ENCODE results near the gene TNNT3.
"Not testable (repeated sequence)": the region's sequence is repeated elsewhere in the genome, so short reads cannot be mapped to it uniquely, and the experiment has no call there.

The TNNT3 gene

DNA sequence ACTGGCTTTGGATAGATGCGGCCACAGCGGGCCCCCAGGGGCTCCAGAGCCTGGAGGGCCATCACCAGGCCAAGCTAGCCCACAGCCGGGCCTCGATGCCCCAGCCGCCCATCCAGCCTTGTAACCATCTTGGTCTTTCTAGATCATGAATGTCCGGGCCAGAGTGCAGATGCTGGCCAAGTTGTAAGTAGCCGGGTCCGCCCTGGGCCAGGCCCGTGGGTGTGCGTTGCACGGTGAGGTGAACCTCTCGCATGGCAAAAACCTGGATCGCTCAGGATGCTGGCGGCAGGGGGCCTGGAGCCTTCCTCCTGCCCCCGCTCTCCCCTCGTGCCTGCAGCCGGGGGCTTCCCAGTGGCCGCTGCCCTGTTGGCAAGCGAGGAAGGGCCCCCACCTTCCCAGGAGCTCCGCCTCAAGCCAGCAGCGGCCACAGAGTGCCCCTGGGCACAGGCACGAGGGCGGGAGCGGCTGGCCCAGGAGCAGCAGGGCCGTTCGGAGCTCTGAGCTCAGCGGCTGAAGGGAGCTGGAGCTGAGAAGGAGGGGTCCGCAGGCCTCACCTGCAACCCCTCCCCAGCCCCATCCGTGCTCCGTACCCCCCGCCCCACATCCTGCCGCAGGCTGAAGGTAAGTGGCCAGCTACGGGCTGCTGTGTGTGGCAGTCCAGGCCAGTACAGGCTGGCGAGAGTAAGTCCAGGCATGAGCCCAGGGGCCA, 16.7 kb downstream of the TNNT3 start:
- DNase-seq = no peak

DNA sequence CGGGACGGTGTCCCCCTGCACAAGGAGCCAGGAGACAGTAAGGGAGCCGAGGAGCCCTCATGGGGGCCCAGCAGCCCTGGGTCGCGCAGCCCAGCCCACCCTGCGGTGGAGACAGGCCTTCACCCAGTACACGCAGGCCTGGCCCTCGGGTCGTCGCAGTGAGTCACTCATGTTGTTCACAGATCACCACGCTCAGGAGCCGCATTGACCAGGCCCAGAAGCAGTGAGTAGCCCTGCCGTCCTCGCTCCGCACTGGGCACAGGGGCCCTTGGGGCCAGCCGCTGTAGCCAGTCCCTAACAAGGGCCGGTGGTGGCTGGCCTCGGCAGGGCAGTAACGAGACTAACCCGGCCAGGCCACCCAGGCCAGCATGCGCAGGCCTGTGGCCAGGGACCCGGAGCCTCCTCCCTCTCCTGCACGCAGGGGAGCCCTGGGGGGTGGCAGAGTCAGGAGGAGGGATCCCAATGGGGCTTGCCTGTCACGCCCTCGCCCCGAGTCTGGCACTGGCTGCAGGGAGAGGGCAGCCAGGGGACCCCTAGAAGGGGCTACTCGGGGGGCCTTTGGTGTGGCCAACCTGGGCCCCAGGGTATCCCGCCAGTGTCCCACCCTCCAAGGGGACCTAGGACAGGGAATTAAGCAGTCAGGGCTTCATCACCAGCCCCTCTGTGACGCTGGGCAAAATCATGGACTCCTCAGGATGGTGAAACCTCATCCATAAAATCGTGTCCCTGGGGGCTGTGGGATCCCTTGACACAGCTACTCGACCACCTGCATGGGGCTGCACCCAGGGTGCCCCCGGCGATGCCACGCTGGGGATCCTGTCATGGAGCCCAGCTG, 17.5 kb downstream of the TNNT3 start:
- no peak for DNase-seq

DNA sequence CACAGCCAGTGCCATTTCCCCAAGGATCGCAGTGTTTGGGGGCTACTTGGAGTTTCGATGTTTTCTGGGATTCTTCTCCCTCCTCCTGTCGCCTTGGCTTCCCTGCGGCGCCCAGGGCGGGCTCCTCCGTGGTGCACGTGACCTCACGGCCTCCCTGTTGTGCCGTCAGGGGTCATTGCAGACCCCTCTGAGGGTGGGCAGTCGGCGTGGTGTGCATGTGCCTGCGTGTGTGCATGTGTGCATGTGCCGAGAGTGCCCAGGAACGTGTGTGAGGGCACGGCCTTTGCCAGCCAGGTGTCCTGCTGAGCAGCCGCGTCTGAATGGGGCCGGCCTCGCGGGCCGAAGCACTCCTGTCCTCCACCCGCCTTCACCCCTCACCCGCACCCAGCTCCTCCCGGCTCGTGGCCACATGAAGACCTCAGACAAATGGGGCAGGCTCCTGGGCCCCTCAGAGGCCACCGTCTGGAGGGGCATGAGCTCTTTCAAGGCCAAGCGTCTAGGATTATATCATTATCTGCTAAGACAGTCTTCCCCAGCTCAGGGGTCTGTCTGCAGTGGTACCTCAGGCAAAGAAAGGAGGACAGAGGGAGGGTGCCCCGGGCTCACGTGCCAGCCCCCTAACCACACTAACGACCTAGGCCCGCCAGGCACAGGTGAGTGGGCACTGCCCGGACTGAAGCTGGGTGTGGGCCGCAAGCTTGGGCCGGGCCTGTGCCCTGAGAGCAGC, 18.3 kb downstream of the TNNT3 start:
- no peak for DNase-seq

DNA sequence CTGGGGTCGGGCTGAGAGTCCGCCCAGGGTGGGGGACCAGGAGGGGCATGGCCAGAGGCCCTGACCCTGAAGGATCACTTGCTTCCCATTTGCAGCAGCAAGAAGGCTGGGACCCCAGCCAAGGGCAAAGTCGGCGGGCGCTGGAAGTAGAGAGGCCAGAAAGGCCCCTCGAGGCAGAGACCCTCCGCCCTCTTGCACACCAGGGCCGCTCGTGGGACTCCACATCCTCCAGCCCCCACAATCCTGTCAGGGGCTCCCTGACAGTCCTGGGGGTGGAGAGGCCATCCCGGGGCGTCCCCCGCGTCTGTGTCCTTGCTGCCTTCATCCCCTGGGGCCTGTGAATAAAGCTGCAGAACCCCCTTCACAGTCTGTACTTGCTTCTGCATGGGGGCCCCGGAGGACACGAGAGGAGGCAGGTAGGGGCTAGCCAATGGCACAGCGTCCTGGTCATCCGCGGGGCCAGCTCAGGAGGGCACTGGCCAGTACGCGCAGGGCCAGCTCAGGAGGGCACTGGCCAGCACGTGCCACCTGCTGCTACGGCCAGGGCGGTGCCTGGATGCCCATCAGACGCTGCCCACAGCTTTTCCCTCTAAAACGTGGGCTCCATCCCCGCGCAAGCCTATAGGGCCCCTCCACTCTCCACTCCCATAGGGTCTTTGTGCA, 19.0 kb downstream of the TNNT3 start:
- no peak for DNase-seq

DNA sequence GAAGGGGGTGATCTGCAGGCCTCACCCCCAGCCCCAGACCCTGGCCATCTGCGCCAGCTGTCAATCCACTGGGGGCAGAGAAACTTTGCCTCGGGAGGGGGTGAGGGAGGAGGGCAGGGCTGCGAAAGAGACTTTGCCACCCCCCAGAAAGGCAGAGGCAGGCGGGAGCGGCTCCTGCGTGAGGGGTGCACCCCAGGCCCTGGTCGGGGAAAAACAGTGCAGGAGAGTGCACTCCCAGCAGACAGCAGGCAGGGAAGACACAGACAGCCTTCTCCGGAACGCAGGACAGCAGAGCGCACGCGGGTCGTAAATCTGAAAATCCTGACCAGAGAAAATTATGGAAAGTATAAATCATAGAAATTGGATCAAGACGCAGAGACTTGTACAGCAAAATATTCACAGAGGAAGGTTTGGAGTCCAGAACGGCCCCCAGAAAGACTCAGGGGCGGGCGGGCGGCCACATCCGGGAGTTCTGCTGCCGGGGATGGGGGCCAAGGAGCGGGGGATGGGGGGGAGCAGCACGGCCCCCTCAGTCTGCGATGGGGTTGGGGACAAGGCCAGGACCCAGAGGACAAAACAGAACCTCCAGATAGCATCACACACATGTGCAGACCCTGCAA, 19.6 kb downstream of the TNNT3 start:
- no peak for DNase-seq

DNA sequence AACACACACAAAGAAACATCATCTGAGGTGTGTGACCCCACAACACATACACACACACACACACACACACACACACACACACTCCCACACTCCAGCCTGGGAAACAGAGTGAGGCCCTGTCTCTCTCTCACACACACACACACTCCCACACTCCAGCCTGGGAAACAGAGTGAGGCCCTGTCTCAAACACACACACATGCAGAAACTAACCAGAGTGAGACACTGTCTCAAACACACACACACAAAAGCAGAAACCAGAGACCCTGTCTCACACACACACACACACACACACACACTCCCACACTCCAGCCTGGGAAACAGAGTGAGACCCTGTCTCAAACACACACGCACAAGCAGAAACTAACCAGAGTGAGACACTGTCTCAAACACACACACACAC, 20.3 kb downstream of the TNNT3 start:
- not testable (repeated sequence) for DNase-seq

DNA sequence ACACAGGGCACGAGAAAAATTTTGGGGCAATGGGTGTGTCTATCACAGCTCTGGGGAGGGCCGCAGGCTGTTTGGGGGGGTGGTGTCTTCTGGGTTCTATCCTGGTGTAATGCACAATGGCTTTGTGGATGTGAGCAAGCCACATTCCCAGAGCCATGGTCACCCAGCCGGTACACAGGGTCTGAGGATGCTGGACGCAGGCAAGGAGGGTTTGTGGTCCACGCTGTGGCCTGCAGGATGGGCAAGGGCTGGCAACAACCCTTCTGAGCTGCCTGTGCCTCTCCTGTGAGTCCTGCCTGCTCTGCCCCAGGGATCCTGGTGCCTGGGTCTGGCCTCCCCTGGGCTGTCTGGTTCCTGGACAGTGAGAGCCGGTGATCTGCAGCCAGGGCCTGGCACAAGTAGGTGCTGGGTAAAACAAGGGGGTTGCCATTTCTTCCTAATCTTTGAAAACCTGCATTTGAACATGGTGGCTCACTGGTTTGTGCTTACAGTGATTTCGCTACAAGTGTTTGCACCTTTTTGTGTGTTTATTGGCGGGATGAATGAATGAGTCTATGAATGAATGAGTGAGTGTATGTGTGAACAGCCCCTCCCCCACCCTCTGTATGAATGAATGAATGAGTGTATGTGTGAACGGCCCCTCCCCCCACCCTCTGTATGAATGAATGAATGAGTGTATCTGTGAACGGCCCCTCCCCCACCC, 23.2 kb downstream of the TNNT3 start:
- DNase-seq = no peak

DNA sequence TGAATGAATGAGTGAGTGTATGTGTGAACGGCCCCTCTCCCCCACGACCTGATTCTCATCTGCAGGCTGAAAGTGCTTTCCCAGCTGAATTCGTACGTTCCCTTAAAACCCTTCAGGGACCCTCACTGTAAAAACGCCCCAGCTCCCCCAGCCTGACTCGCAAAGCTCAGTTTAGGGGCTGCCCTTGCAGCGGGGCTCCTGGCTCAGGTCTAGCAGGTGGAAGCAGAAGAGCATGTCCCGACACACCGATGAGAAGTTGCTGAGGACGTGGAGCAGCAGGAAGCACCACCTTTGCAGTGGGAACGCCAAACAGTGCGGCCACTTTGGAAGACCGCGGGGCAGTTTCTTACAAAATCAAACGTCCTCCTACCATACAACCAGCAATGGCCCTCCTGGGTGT, 24.1 kb downstream of the TNNT3 start:
- no peak for DNase-seq

DNA sequence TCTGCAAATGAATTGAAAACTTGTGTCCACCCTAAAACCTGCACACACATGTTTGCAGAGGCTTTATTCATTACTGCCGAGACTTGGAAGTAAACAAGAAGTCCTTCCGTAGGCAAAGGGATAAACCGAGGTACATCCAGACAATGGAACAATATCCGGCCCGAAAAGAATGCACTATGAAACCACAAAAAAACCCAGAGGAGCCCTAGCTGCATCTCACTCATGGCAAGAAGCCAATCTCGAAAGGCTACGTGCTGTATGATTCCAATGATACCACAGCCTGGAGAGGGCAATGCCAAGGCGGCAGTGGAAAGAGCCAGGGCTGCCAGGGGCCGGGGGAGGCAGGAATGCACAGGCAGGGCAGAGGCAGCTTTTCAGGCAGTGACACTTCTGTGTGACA, 24.5 kb downstream of the TNNT3 start:
- peak; percentile 30 for DNase-seq

DNA sequence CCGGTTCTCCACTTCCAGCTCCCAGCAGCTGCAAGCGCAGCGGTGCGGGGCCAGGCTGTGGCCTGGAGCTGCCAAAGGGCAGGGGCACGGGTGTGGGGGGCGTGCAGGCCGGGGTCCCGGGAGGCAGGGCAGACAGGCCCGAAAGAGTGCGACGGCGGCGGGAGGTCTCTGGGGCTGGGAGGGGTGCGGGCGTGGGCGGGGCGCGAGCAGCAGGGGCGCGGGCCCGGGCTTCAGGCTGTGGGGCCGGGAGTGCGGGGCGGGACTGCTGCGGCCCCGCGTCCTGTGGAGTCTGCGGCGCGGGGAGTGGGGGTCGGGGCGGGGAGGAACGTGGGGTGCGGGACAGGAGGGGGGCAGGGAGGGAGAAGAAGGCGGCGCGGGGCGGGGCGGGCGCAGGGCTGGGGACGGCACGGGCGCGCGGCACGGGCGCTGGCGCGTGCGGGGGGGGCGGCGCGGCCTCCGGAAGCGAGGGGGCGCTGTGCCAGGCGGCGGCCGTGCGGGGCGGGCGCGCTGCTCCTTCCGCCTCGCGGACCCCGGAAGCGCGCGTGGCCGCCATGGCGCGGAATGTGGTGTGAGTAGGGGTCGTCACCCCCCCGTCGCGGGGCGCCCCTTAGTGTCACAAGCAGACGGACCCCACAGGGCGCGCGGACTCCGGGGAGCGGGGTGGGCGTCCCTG, 27.4 kb downstream of the TNNT3 start, which contains the start of gene MRPL23:
Gene MRPL23, plus strand, starts transcription at position 521 of the 673 bp plus-strand sequence. Its CDS starts 31 bp downstream, at position 552.
- DNase-seq = no peak

DNA sequence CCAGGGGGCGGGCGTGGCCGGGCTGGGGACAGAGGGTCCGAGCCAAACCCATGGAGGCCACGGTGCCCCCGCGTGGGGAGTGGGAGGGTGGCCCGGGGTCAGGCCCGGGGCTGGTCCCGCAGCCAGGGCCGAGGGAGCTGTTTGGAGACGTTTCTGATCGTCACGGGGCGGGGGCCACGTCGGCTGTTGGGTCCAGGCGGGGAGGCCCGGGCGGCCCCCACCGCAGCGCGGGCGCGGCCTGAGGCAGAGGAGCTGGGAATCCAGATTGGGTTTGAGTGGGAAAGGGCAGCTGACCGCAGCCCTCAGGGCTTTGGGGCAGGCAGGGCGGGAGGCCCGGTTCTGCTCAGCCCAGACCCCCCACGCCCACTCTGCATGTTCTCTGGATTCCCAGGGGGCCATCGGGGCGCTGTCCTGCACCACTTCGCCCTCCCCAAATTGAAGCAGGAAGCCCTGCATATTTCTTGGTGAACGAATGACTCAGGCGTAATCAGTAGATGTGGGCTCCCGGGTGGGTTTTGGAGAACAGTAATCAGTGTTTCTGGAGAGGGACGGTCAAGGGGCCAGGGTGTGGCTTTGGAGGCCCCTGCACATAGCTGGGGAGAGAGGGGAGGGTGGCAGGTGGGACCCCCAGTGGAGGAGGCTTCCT, 28.2 kb downstream of the TNNT3 start:
- DNase-seq = no peak

DNA sequence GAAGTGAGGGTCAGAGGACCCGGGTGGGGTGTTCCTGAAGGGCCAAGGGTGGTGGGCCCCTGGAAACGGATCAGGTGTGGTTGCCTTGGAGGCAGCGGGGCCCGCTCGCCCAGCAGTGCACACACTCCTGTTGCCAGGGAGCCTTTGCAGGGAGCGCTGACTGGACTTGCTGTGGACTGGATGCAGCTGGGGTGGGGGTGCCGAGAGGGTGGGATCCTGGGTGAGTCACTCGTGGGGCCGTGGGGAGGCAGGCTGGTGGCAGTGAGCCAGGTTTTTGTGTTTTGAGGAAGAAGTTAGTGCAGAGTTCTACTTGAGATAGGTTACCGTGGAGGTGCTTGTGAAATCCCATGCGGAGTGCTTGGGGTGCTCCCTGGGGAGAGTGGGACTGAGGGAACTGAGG, 28.9 kb downstream of the TNNT3 start:
- DNase-seq = no peak

DNA sequence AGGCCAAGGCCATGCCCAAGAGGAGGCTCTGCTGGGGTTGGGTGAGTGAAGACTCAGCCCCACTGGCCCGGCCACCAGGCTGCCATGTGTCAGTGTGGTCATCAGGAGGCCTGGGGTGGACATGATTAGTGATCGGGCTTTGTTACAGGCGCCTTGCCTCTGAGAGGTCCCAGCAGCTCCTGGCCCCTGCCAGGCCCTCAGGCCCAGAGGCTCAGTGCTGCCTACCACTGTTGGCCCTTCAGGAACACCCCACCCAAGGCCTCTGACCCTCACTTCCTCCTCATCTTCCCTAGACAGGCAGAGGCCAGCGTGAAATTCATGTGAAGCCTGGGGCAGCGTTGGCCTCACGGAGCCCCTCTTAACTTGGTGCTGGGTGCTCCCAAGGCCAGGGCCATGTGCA, 29.8 kb downstream of the TNNT3 start:
- no peak for DNase-seq

DNA sequence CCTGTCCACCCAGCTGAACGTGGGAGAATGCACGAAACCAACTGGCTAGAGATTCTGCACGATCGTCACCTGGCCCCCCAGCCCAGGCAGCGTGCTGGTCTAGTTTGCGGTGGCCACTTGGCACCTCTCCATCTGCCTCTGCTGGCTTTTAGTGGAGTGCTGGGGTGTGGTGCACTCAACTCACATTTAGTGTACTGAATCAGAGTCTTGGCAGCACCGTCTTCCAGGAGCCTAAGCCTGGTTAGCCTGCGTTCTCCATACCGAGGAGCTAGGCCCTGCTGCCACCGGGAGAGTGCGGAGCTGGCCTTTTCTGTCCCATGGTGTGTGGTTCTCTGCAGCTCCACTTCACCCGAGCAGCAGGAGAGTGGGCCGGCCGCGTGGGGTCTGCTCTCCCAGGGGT, 30.4 kb downstream of the TNNT3 start:
- DNase-seq = no peak

DNA sequence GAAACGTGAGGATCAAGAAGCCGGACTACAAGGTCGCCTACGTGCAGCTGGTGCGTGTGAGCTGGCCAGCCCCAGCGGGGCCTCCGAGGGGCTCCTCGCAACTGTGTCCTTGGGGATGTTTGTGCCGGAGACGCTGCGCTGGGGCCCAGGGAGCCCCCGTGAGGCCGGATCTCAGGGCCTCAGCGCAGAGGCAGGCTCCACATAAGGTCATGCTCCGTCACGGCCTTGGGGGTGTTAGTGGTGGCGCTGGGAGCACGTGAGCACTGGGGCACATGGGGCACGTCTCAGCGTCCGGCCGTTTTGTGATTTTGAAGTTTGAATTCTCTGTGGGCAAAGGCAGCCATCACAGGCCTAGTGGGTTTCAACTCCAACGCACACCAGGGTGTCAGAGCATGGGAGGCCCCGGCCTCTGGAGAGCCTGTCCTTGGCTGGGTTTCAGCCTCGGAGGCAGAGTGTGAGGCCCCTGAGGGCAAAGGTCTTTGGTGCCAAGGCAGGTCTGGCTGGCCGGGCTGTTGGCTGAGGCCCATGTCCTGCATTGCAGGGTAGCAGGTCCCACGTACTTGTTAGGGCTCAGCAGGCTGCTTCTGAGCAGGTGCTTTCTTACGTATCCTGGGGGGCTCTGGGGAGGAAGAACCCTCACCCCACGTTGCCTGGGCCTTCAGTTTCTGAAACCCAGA, 33.4 kb downstream of the TNNT3 start:
- DNase-seq = no peak

DNA sequence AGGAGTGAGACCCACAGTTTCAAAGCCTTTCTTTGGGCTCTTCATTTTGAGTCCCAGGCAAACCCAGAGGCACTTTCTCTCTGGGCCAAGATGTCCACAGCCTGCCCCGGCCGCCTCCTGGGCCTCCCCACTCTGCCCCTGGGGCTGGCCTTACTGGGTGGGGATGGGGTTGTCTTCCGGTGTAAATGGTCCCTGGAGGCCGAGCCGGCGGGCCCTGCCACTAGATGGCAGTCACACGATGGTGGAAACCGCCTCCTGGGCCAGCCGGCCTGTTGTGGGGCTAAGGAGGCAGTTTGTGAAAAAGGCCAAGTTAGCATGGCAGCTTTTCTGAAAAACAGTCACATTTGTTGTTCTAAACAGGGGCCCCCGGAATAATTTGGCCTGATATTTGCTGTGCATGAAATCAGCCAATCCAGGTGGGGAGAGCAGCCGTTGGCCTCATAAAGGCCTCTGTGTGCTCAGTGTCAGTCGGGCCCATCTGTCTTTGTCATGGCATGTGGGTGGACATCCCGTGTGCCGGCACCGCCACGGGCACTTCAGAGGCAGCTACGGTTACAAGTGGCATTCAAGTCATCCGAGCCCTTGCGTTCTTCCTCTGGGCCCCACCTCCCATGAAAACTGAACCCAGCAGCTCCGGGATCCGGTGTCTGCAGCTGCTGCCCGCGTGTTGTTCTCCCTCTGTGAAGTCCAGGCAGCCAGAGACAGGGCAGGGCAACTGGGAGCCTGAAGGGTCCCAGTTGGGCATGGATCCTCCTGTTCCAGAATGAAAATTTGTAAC, 34.2 kb downstream of the TNNT3 start:
- no peak for DNase-seq

DNA sequence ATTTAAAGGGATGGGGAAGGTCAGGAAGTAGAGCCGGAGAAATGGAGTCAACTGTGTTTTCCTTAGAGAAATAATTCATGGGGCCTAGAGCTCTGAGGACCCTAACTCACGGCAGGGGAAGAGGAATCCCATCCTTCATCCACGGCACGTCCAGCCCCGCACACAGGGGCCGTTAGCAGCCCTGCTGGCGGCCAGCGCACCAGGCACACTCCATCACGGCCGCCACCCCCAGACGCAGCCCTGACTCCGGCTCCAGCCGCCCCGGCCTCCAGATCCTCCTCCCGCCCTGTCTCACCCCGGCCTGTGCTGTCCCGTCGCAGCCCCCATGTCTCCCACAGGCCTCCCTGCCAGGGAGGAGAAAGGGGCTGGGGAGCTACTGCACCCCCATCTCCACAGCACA, 38.9 kb downstream of the TNNT3 start:
- no peak for DNase-seq

DNA sequence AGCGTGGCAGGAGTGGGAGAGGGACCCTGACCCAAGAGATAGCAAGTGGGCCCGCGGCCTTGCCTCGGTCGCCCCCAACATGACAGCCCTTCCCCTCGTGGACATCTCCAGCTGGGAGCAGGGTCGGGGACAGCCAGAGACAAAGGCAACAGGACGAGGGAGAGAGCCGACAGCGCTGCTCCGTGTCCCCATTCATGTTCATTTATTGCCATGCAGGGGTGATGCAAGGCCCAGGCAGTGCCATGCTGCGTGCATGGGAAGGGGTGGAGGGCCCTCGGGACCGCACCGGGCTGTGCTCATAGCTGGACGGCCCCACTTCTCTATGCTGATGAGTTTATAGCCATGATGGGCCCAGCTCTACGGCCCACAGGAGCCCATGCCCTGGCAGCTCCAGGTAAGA, 40.3 kb downstream of the TNNT3 start:
- no peak for DNase-seq

DNA sequence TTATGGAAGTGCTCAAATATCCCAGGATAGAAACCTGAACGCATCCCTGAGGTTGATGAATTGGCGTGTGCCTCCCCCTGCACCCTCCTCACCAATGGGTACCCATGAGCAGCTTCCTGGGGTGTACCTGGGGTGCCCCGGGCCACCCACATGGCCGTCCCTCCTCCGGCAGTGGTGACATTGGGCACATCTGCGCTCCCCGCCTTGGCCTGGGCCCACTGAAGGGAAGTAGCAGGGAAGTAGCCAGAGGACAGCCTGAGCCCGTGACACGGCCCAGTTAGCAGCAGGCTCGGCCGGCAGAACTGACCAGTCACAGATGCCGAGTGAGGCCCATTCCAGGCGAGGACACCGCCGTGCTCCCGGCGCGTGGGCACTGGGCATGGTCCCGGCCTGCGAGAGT, 44.4 kb downstream of the TNNT3 start:
- DNase-seq = no peak

DNA sequence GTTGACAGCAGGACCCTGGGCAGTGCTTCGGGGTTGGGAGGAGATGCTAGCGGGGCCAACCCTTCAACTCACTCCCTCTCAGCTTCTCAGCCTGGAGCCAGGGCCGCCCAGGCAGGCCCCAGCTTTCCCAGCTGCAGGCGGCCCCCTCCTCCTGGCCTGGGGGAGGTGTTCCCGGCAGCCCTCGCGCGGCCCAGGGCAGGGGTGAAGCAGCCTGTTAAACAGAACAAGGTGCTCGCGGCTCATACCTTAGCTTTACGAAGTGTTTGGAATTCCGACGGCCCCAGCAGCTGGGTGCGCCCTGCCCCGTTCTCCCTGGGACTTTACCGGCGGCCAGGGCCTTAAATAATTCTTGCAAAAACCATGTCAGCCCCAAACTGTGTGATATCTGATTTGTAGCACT, 44.8 kb downstream of the TNNT3 start:
- no peak for DNase-seq
